Subcutaneous adipose tissue (tissue), 4 donors: Measurements from ENCODE around the gene CDCA7L. TPM values are rescaled to one million over a fixed set of nuclear protein-coding genes. Genes with fewer than 3 reads are reported as not detected.

Experiments used
- CTCF ChIP-seq: fragments of 450-650 bp; IDR thresholded peaks from one replicate; pipeline ENCODE4 v1.5.1; 2016; ENCODE audit warnings: low read depth, mild to moderate bottlenecking, control low read depth, antibody characterized with exemption, moderate library complexity
- total RNA-seq, 4 donors: library from RNA; depleted of rRNA; stranded (reverse); fragments of >200 nt; gene quantifications; one replicate each; pipeline ENCODE4 v1.1.0, GENCODE V29; 2016

CDCA7L gene
- total RNA-seq, 4 donors from 2014 or later = 2.1 to 14.1 (median 11.9) TPM

DNA sequence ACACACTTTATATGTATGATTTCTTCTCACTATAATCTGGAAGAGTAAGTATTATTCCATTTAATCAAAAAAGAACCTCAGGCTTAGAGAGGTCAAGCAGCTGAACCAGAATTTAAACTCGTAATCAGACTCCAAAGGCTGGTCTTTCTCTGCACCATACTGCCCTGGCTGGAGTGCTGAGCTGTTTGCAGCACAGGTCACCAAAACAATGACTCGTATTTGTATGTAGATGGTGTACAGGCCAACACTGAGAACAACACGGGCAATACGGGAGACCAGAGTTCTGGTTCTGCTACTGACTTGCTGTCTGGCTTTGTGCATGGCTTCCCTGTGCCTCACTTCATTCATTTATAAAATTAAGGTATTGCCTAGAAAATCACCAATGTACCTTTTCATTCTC, 57.9 kb downstream of the CDCA7L start:
- no peak for TF ChIP-seq CTCF

GRCh38 chr7:21887353-21887752, 58.3 kb downstream of the CDCA7L start:
- TF ChIP-seq CTCF = no peak

DNA sequence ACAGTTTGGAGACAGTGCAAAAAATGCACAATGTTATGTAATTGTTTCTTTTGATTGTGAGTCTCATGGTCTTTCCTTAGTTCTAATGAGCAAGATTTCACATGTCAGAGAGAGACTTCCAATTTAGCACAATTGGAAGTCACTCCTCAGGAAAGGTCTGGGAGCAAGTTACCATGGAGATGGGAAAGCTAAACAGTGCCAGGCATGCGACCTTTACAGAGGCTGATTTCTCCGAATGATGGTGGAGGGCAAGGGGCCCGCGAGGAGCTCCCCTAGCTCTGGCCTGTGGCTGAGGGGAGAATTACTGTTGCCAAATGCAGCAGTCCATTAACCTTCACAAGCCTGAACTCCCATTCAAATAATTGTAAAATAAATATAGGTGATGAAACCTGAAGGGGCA, 59.3 kb downstream of the CDCA7L start:
- no peak for TF ChIP-seq CTCF

DNA sequence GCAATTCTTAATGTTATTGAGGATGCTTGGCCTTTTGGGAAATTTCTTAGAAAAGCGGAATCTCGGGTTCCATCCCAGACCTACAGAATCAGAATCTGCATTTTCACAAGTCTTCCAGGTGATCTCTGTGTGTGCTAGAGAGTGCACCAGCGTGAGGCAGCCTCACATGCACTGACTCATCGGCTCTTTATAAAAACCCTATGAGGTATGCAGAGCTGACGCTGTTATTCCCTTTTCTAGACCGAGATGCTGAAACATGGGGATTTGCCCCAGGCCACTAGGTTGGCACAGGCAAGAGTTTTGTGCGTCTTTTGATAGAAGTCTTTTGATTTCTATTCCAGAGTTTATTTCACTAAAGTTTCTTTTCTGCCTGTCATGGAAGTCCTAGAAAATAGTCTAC, 61.2 kb downstream of the CDCA7L start:
- TF ChIP-seq CTCF = no peak

DNA sequence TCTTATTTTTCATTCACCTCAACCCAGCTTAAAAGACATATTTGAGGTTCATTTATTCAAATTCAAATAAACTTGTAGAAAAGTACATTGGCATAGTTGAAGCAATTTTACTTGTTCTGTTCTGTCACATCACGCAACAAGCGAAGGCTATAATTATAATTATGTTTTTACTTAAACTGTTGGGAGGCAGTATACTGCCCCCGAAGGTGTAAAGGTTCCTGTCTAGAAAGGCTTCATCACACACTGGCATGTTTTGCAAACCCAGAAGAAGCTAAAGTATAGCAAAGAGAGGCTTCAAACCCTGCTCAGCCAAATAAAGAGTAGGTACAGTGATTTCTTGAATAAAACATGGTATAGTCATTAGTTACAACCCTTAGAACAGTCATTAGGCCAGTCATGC, 62.6 kb downstream of the CDCA7L start:
- no peak for TF ChIP-seq CTCF

DNA sequence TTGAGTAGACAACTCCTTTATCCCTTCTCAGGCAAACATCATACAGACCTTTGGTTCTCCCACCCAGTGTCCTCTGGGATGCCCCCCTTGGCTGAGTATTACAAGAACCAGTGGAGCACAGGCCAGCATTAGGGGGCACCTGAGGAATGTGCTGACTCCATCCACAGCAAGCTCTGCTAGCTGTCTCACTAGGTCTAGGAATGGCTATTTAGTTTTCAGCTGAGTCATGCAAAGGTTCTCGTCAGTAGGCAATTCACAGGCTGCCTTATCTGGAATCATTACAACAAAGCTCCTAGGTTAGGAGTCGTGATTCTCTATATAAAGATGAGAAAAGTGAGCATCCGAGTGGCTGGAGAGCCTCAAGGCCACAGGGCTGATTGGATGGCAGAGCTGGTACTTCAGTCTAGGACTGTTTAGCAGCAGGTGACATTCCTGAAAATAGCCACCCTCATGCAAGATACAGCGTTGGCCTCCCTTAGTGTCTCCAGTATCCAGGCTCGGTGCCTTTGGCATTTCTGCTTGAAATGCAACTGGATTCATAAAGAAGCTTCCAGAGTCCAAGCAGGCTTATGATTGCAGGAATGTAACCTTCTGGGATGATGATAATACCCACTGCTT, 75.8 kb downstream of the CDCA7L start:
- TF ChIP-seq CTCF = no peak

GRCh38 chr7:21868576-21868850, 77.2 kb downstream of the CDCA7L start:
- no peak for TF ChIP-seq CTCF
